Stimulated activated memory B cell treated with anti-CD40 and anti-IgM and Interleukin-4, amounts not matched to agents 10 μg/mL and 1 μg/mL and 100 μg/mL, for 72 hours (primary cell): ENCODE results near the gene RABGGTA.

ENCODE experiments used
- ATAC-seq: fragments of 150-1000 bp; cut with Tn5 transposase; 2 replicates; pipeline ENCODE4 v1.10.0; 2021
- H3K27ac Mint-ChIP-seq: one replicate; pipeline ENCODE4 v1.8.0; 2022; ENCODE audit warnings: mild to moderate bottlenecking, mixed read lengths
- H3K27me3 Mint-ChIP-seq: one replicate; pipeline ENCODE4 v1.8.0; 2022; ENCODE audit warnings: mixed read lengths
- H3K36me3 Mint-ChIP-seq: one replicate; pipeline ENCODE4 v1.8.0; 2022; ENCODE audit warnings: mixed read lengths
- H3K4me1 Mint-ChIP-seq: one replicate; pipeline ENCODE4 v1.8.0; 2022; ENCODE audit warnings: mixed read lengths
- H3K4me3 Mint-ChIP-seq: one replicate; pipeline ENCODE4 v1.8.0; 2022; ENCODE audit warnings: mild to moderate bottlenecking, moderate library complexity, mixed read lengths
- H3K9me3 Mint-ChIP-seq: one replicate; pipeline ENCODE4 v1.8.0; 2022; ENCODE audit warnings: mixed read lengths

RABGGTA gene

GRCh38 chr14:24273422-24273998 is 2.1 kb upstream of the RABGGTA start:
- Mint-ChIP-seq H3K9me3 (peaks cover 3% of the 10 kb centered on the region), H3K27me3 (no peaks in the 10 kb centered on the region), H3K4me1 (peaks cover 60% of the 10 kb centered on the region), H3K27ac (peak overlapping the region; percentile 94), H3K4me3 (no peak overlapping the region), H3K36me3 (peaks cover 10% of the 10 kb centered on the region)
- no peak for ATAC-seq

DNA sequence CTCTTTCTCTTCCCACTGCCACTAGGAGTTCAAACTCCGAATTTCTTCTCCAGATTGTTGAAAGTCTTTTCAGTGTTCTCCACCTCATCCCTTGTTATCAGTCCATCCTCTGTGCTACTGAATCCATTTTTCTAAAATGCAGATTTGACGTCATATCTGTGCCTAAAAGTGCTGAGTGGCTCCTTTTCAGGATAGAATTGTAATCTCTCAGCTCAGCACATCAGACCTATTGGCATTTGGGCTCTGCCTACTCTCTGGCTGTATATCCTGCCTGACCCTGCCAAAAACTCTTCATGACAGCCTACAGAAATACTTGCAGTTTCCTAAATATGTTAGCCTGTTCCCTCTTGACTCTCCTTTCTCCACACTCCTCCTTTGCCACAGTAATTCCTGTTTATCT is 1.1 kb upstream of the RABGGTA start:
- H3K27ac Mint-ChIP-seq, result peak overlapping the region; percentile 94
- peaks cover 50% of the 10 kb centered on the region for H3K4me1 Mint-ChIP-seq
- no peaks in the 10 kb centered on the region for H3K27me3 Mint-ChIP-seq
- ATAC-seq, result no peak
- peak overlapping the region; percentile 97 for H3K4me3 Mint-ChIP-seq
- H3K9me3 Mint-ChIP-seq, result no peaks in the 10 kb centered on the region
- H3K36me3 Mint-ChIP-seq, result peaks cover 6% of the 10 kb centered on the region

- H3K4me1 Mint-ChIP-seq, result peaks cover 49% of the 10 kb centered on the region
- H3K27ac Mint-ChIP-seq, result peak overlapping the region; percentile 94
- H3K27me3 Mint-ChIP-seq, result no peaks in the 10 kb centered on the region
- no peak for ATAC-seq
- peaks cover 12% of the 10 kb centered on the region for H3K36me3 Mint-ChIP-seq
- no peaks in the 10 kb centered on the region for H3K9me3 Mint-ChIP-seq
- H3K4me3 Mint-ChIP-seq, result peak overlapping the region; percentile 97
Measured at GRCh38 chr14:24271834-24272263, 452 bp upstream of the RABGGTA start.

GRCh38 chr14:24270537-24271133 is 762 bp downstream of the RABGGTA start:
- peaks cover 21% of the 10 kb centered on the region for H3K36me3 Mint-ChIP-seq
- peaks cover 49% of the 10 kb centered on the region for H3K4me1 Mint-ChIP-seq
- peak overlapping the region; percentile 97 for H3K4me3 Mint-ChIP-seq
- H3K27me3 Mint-ChIP-seq, result no peaks in the 10 kb centered on the region
- peak overlapping the region; percentile 94 for H3K27ac Mint-ChIP-seq
- H3K9me3 Mint-ChIP-seq, result no peaks in the 10 kb centered on the region
- ATAC-seq, result no peak

DNA sequence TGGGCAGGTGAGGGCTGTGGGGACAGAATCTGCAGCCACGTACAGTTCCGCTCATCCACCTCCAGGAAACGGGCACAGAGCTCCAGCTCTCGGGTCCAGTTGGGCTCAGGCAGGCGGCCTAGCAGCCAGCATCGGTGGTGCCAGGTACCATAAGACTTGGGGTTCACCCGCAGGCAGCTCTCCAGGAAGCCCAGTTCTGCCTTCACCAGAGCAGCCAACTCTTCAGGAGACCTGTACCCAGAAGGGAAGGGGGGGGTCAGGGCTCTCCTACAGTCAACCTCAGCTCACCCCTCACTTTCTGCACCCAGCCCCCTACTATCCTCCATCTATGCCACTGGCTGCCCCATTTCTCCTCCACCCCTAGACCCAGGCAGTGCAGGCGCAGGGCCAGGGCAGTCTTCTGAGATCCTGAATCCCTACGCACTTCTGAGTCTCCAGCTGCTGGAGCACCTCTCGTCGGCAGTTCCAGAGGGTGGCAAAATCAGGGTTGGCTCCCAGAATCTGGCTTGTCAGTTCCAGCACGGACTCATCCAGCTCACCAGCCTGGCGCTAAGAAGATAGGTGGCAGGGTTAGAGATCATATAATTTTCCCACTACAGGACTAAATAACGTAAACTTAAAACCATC is 1.4 kb downstream of the RABGGTA start:
- Mint-ChIP-seq H3K27ac (no peak overlapping the region), H3K9me3 (no peaks in the 10 kb centered on the region), H3K4me1 (peaks cover 43% of the 10 kb centered on the region), H3K4me3 (peak overlapping the region; percentile 97), H3K36me3 (peaks cover 21% of the 10 kb centered on the region), H3K27me3 (no peaks in the 10 kb centered on the region)
- ATAC-seq, result no peak

DNA sequence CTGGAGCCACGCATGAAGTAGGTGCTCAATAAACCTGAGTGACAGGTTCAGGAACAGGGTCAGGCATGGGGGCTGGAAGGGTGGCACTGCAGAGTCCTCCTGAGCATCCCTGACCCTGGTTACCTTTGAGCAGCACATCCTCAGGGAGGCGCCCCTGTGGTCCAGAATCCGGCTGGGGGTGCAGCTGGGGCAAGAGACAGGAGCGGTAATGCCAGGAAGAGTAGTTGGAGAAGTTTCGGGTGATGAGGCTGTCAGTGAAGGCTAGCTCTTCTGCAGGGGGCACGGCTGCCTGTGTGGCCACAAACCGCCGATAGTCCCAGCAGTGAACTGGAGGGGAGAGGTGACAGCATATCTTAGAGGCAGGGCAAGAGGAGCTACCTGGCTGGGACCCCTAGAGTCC is 2.0 kb downstream of the RABGGTA start:
- no peaks in the 10 kb centered on the region for H3K9me3 Mint-ChIP-seq
- H3K36me3 Mint-ChIP-seq, result peaks cover 21% of the 10 kb centered on the region
- peaks cover 40% of the 10 kb centered on the region for H3K4me1 Mint-ChIP-seq
- ATAC-seq, result no peak
- H3K4me3 Mint-ChIP-seq, result no peak overlapping the region
- H3K27ac Mint-ChIP-seq, result no peak overlapping the region
- H3K27me3 Mint-ChIP-seq, result no peaks in the 10 kb centered on the region

DNA sequence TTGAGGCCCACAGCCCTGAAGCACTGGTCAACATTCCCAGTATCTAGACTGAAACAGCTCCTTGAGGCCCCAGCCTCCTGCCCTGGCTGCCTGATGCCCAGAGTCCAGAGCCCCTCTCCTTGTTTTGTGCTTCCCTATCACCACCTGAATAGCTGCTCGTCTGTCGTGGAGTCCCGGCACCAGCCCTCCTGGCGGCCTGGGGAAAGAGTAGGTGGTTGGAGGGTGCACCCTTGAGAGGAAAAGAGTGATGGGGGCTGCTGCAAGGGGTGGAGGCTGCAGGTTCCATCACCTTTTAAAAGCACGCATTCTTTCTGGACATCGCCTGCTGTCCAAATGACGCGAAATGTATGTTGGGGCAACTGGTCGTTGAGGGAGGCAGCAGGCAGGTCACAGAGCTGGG is 3.2 kb downstream of the RABGGTA start:
- Mint-ChIP-seq H3K9me3 (no peaks in the 10 kb centered on the region), H3K27me3 (no peaks in the 10 kb centered on the region), H3K4me1 (peaks cover 29% of the 10 kb centered on the region), H3K36me3 (peaks cover 21% of the 10 kb centered on the region), H3K4me3 (no peak overlapping the region), H3K27ac (no peak overlapping the region)
- no peak for ATAC-seq

DNA sequence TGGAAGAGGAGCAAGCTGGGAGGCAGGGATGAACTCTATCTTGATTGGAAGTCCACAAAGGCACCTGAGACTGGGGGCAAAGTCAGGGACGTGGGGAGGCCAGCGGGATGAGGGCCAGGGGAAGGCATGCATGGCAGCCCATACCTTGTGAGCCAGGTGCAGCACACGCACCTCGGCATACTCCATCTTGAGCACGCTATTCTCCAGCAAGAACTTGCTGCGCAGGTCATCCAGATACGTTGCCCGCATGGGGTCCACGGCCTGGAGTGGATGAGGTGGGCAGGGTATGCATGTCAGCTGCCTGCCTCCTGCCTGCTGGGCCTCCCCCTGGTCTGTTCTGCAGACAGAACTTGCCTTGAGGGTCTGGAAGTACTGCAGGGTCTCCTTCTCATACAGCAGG is 3.9 kb downstream of the RABGGTA start:
- Mint-ChIP-seq H3K4me1 (peaks cover 22% of the 10 kb centered on the region), H3K27me3 (no peaks in the 10 kb centered on the region), H3K36me3 (peaks cover 26% of the 10 kb centered on the region), H3K27ac (no peak overlapping the region), H3K9me3 (no peaks in the 10 kb centered on the region), H3K4me3 (no peak overlapping the region)
- no peak for ATAC-seq

- Mint-ChIP-seq H3K9me3 (no peaks in the 10 kb centered on the region), H3K36me3 (peaks cover 32% of the 10 kb centered on the region), H3K27me3 (no peaks in the 10 kb centered on the region), H3K27ac (peak overlapping the region; percentile 12), H3K4me3 (no peak overlapping the region), H3K4me1 (peaks cover 13% of the 10 kb centered on the region)
- ATAC-seq, result no peak
Measured at GRCh38 chr14:24266344-24267244, 4.8 kb downstream of the RABGGTA start.

DNA sequence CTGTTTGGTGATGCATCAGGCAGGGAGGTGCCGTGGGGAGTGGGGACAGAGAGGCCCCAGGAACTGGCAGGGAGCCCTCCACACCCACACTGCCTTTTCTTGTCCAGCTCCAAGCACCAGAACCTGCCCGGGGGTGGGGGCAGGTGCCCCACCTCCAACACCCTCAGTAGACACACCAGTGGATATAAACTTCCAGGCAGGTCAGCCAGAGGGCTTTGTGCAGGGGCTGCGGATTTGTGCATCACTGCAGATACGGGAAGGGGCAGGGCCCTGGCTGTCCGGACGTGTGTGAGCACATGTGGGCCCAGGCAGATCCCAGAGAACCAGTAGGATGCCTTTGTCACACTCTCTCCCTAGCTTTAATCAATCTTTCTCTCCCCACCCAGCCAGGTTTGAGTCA is 7.1 kb downstream of the RABGGTA start:
- Mint-ChIP-seq H3K9me3 (no peaks in the 10 kb centered on the region), H3K27me3 (no peaks in the 10 kb centered on the region), H3K4me1 (peaks cover 10% of the 10 kb centered on the region), H3K36me3 (peaks cover 35% of the 10 kb centered on the region), H3K27ac (no peak overlapping the region), H3K4me3 (no peak overlapping the region)
- no peak for ATAC-seq

DNA sequence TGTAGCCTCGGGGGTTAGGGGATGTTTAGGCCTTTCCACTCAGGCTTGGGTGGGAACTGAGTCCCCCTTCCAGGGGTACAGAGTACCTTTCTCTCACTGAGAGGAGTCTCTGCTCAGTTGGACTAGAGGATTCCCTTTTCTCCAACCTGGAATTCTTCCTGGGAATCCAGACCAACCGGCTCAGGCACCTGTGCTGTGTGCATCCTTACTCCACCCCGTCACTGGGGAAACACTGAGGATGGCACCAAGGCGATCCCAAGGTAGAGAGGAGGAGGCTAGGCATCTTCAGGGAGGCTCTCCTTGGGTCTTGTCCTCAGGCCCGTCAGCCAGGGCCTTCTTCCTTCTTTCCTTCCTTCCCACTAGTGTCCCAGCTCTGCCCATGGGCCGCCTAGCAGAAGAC is 7.5 kb downstream of the RABGGTA start:
- Mint-ChIP-seq H3K36me3 (peaks cover 33% of the 10 kb centered on the region), H3K4me3 (no peak overlapping the region), H3K9me3 (no peaks in the 10 kb centered on the region), H3K4me1 (peaks cover 10% of the 10 kb centered on the region), H3K27ac (no peak overlapping the region), H3K27me3 (no peaks in the 10 kb centered on the region)
- ATAC-seq, result no peak

GRCh38 chr14:24262821-24263733 is 8.3 kb downstream of the RABGGTA start, which contains the start of gene TGM1:
Gene TGM1, minus strand, starts transcription at chr14:24263177. Its CDS starts 825 bp downstream, at chr14:24262352.
- ATAC-seq, result no peak
- Mint-ChIP-seq H3K4me1 (peaks cover 10% of the 10 kb centered on the region), H3K36me3 (peaks cover 33% of the 10 kb centered on the region), H3K4me3 (no peak within 1 kb of the TSS), H3K9me3 (no peaks in the 10 kb centered on the region), H3K27ac (no peak within 1 kb of the TSS), H3K27me3 (no peaks in the 10 kb centered on the region)

DNA sequence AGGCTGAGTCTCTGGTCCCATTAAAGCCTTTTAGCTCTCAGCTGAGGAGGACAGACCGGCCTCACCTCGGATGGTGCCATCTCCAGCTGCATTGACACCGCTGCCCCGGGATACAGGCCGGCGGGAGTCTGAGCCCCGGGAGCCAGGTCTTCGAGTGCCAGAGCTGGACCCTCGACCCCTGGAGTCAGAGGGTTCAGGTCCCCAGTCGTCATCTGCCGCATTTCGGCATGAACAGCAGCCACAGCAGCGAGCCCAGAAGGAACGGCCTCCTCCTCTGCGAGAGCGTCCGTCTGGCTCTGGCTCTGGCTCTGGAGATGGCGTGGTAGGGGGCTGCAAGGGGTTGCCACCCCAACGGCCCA is 9.4 kb downstream of the RABGGTA start:
- Mint-ChIP-seq H3K4me1 (peaks cover 5% of the 10 kb centered on the region), H3K9me3 (no peaks in the 10 kb centered on the region), H3K4me3 (no peak overlapping the region), H3K27ac (no peak overlapping the region), H3K36me3 (peaks cover 29% of the 10 kb centered on the region), H3K27me3 (no peaks in the 10 kb centered on the region)
- no peak for ATAC-seq

DNA sequence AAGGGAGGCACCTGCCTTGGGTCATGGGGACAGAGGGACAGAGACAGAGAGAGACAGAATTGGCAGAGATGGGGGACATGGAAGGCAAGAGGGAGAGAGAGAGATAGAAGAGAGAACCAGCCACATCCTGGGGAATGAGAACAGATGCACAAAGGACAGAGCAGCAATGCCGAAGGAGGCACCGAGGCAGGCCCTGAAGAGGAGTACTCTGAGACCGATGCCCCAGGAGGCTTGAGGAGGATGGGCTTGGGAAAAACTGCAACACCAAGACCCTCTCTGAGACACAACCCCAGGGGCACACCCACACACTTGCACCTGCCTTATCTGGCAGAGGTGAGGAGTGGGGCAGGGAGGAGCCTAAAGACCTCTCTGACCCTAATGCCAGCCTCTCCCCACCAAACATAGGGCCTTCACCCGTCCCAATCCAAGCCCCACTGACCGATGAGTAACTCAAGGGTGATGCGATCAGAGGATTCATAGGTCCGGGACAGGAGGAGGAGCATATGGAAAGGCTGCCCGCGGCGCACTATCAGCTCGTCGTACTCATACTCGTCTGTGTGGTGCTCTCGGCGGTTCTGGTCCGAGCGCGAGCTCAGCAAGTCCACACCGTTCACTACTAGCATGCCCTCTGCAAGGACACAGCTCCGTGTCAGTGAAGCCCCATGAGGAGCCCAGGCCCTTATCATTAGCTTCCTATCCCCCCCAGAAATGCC is 10.0 kb downstream of the RABGGTA start:
- Mint-ChIP-seq H3K9me3 (no peaks in the 10 kb centered on the region), H3K27ac (no peak overlapping the region), H3K4me1 (no peaks in the 10 kb centered on the region), H3K4me3 (no peak overlapping the region), H3K27me3 (no peaks in the 10 kb centered on the region), H3K36me3 (peaks cover 27% of the 10 kb centered on the region)
- no peak for ATAC-seq
